ENCODE results near the gene MOK.

MOK gene

DNA sequence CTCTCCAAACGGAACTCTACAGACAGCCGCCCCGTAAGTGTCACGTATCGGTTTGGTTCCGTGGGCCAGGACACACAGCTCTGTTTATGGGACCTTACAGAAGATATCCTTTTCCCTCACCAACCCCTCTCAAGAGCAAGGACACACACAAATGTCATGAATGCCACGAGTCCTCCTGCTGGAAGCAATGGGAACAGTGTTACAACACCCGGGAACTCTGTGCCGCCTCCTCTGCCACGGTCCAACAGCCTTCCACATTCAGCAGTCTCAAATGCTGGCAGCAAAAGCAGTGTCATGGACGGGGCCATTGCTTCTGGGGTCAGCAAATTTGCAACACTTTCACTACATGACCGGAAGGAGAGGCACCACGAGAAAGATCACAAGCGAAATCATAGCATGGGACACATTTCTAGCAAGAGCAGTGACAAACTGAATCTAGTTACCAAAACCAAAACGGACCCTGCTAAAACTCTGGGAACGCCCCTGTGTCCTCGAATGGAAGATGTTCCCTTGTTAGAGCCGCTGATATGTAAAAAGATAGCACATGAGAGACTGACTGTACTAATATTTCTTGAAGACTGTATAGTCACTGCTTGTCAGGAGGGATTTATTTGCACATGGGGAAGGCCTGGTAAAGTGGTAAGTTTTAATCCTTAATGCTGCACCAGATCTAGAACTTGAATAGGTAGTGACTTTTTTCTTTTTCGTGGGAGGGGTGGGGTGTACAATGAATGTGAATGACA is 95.6 kb downstream of the MOK start:
- no peak for DNase-seq (ENCODE audit: extremely low read depth in 1 of 2, low read depth in 1 of 2)

DNA sequence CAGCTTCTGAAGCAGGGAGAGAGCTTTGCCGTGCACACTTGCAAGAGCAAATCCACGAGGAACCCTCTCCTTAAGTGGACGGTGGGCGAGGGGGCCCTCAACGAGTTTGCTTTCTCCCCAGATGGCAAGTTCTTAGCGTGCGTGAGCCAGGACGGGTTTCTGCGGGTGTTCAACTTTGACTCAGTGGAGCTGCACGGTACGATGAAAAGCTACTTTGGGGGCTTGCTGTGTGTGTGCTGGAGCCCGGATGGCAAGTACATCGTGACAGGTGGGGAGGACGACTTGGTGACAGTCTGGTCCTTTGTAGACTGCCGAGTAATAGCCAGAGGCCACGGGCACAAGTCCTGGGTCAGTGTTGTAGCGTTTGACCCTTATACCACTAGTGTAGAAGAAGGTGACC is 96.2 kb downstream of the MOK start:
- DNase-seq (ENCODE audit: extremely low read depth in 1 of 2, low read depth in 1 of 2), result no peak

DNA sequence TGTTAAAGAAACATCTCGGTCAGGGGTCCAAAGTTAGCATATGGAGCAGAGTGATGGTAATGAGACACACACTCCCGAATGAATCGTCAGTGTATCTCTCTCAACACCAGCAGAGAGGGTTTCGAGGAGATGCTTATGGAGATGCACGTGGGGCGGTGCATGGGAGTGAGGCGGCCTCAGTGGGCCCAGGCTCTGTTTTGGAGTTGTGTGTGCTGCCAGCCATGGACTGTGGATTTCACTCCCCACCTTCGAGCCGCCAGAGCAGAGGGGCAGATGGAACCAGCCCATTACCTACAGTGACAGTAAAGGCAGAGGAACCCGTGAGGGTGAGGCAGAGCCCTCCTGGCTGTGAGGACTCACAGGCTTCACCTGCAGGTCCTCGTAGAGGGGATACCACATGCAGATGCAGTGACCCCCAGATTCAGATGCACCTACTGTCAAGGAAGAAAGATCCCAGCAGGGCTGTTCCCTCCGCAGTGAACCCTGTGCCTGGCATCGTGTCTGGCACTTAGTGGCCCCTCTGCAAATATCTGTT is 97.1 kb downstream of the MOK start:
- no peak for DNase-seq (ENCODE audit: extremely low read depth in 1 of 2, low read depth in 1 of 2)

DNA sequence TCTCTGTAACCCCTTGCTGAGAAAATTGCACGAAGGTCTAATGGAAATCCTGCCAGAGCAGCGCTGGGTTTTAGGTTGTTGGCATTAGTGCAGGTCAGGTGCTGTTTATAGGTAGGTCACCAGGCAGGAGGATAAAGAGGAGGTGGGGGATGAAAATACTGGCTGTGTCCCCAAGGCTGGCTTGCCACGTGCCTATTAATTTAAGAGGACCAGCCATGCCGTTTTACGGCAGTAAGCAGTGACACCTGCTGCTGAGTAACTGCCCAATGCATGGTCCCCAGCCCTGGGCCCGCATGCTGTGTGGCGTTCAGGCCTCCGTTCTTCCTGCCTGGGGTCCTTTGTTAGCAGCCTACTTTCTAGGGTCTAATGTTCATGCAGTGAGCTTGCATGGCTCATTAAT is 98.0 kb downstream of the MOK start:
- no peak for DNase-seq (ENCODE audit: extremely low read depth in 1 of 2, low read depth in 1 of 2)

DNA sequence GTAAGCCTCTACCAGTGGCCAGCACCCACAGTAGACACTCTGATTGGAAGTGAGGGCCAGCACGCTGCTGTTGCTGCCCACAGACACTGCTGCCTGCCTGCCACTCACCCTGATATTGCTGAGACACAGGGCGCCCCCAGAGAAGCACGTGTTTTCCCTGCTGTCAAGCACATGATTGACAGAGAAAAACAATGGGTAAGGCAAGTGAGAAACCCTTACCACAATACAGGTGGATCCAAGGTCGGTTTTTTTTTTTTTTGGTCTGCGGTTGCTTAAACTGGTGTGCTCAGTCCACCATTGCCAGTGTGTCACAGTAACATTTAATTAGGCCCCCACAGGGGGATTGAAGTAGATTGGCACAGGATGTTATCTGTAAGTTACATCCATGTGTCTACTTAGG is 99.4 kb downstream of the MOK start:
- DNase-seq (ENCODE audit: extremely low read depth in 1 of 2, low read depth in 1 of 2), result no peak

DNA sequence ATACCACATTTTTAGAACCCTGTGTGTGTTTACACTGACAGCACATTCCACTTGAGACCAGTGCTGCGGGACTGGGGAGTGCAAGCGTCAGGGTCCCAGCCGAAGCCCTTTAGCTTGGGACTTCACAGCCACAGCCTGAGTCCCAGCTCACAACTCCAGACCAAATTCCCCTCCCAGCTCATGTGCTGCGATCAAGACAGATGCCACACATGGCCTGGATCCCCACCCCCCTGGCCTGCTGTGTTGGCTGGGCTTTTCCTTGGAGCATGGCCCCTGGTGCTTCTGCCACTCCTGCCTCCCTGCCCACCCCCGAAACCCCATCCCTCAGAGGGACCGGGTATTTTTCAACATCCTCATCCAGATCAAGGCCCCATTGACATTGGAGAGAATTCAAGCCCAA is 101.6 kb downstream of the MOK start:
- DNase-seq (ENCODE audit: extremely low read depth in 1 of 2, low read depth in 1 of 2), result no peak

DNA sequence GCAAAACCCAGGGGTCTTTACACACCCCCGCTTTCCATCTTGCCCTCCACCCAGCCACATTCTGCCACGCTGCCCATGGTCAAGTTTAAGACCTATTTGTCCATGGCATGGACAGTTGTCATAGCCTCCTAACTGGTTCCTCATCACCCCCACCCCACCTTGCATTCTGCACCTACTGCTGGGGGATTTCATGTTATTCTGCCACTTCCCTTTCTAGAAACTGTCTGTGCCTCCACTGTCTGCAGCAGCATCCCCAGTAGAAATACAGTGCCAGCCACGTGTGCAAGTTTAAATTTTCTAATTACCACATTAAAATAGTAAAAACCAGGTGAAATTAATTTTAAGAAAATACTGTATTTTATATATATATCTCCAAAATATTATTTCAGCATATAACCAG is 102.0 kb downstream of the MOK start:
- no peak for DNase-seq (ENCODE audit: extremely low read depth in 1 of 2, low read depth in 1 of 2)

DNA sequence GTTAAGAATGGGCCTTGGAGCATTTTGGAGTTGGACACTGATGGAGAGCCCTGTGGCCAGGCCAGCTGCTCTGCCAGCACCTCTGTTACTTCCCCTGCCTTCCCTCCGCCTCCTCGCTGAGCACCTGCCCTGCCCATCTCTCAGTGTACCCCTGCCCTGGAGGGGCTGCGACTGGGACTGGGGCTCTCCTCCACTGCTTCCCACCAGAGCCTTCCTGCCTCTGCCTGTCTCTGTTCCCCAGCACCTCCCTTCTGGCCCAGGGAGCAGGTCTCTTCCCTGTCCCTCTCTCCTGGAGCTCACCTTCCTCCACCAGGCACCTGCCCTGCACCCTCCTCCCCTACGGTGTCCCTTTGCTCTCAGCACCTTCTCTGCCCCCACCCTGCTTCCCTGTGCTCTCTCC is 103.2 kb downstream of the MOK start:
- DNase-seq (ENCODE audit: extremely low read depth in 1 of 2, low read depth in 1 of 2), result no peak

DNA sequence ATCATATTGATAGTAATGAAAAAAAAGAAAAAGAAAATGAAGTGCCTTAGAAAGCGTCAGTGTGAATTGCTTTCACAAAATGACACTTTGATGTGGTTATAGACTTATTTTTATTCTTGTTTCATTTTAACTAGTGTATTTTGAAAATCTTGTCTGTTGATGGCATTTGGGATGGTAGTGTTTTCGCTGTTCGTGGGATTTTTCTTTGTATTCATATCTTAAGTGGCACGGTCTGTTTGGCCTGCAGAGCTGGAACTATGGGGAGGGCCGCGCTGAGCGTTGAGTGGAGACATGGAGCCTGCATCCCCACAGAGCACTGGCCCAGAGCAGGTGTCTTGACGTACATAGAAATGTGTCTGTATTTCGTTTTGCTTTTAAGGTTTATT is 103.6 kb downstream of the MOK start:
- no peak for DNase-seq (ENCODE audit: extremely low read depth in 1 of 2, low read depth in 1 of 2)

DNA sequence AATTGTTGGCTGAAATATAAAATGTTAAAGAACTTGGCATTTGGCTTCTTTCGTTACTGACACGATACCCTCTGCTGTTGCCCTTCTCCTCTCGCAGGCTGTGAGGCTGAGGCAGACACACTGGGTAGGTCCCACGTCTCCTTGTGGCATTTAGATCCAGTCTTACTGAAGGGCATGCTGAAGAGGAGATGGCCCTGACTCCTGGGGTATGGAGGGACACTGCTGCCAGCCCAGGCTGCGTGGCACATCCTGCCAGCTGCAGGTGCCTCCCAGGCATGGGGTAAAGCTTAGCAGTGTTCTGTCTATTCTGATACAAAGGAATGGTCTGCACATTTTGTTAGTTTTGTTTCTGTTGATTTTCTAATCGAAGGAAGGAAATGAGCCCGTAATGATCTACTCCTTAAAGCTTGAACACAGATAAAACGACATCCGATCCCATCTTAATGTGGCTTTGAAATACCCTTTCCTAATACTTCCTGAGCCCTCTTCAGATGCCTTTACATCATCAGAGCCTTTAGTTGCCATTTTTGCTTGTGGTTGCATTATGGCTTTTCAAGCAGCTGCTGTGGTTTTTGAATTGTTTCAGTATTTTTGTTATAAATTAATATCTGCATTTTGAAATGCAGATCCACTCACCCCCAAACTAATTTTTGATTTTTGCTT is 104.1 kb downstream of the MOK start:
- DNase-seq (ENCODE audit: extremely low read depth in 1 of 2, low read depth in 1 of 2), result no peak

DNA sequence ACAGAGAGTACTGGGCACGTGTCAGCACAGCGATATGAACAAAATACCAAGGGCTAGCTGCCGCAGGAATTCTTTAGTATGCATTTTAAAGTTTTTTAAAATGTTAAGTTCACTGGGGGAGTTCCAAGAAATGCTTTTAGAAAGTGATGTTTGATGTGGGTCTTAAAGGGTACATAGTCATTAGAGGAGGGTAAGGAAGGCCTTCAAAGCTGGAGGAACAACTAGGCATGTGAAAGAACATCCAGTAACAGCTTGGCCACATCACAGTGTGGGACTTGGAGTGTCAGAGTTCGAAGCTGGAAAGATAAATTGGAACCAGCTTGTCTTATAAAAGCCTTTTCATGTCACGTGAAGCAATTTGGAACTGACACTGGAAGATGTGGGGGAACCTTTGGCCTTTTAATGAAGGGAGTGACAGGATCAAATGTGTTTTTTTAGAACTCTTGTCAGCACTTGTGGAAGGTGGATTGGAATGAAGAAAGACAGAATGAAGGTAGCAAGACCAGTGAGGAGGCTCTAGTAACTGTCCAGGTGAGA is 107.6 kb downstream of the MOK start:
- no peak for DNase-seq (ENCODE audit: extremely low read depth in 1 of 2, low read depth in 1 of 2)

DNA sequence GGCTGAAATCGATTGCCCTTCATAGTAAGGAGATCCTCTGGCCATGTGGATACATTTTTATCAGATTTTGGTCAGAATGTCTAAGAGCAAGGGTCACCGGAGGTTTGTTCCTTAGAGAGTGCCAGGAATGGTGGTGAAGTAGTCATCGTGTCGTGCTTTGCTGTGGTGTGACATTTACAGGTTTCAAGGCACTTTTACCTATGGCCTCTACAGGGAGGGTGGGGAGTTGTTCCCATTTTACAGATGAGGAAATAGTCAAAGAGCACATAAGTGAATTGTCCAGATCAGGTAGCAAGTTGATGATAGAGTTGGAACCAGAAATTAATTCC is 108.1 kb downstream of the MOK start:
- DNase-seq (ENCODE audit: extremely low read depth in 1 of 2, low read depth in 1 of 2), result no peak

DNA sequence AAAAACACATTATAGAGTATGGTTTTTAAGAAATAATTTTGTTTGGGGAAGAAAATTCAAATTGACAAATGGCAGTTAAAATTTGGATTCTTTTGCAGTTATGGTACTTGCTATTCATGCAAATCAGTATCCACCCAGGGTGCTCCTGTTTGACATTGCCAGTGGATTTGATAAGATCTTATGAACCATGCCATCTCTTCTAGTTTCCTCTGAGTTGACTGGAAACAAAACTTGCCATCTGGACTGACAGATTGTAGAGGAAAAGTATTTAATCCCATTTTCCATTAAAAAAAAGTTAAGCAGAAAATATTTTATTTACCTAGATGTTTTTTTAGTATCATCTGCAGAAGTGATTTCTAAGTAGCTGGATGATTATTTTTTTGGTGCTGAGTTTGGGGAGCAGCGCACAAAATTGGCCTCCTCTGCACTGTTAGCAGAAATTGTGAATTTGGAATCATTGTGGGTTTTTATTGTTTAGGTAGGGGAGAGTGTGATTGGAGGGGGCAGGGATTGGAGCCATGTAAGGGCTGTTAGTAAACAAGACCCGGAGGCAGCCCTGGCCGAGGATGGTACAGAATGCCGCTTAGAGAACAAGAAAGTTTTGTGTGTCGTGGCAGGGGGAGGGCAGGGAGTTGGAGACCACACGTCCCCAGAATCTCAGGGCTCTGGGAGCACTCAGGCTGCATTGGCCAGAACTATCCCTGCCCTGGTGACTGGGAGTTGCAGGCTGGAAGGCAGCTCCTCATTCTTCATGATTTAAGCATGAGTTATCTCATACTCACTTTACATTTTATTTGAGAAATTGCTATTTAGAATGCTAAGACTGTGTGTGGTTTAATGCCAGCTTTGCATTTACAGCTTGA is 108.7 kb downstream of the MOK start:
- no peak for DNase-seq (ENCODE audit: extremely low read depth in 1 of 2, low read depth in 1 of 2)

DNA sequence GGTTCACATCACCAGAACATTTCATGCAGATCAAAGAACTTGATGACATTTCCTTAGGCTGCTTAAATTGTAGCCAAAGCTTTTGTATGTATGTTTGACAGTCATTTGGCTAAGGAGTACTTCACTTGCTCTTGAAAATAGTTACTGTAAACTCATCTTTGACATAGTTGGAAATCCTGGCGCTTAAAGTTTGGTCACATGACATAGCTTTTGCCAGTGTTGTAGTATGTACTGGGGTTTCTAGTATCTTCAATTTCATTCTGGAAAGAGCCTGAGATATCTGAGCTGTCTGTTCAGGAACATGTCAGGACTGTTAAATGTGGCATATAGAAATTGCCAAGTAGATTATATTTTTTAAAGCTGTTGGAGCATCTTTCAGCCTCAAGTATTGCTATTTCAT is 109.5 kb downstream of the MOK start:
- DNase-seq (ENCODE audit: extremely low read depth in 1 of 2, low read depth in 1 of 2), result no peak

DNA sequence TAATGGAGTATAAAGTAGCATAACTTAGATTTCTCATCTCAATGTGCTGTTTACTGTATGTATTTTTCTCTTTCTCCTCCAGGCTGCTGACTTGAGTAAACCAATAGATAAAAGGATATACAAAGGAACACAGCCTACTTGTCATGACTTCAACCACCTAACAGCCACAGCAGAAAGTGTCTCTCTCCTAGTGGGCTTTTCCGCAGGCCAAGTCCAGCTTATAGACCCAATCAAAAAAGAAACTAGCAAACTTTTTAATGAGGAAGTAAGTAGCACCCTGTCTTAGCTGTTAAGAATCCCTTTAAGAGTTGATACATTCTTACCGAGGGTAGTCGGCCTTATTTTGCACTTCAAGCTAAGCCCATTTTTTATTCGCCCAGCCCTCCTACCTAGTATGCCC is 110.1 kb downstream of the MOK start:
- DNase-seq (ENCODE audit: extremely low read depth in 1 of 2, low read depth in 1 of 2), result no peak

DNA sequence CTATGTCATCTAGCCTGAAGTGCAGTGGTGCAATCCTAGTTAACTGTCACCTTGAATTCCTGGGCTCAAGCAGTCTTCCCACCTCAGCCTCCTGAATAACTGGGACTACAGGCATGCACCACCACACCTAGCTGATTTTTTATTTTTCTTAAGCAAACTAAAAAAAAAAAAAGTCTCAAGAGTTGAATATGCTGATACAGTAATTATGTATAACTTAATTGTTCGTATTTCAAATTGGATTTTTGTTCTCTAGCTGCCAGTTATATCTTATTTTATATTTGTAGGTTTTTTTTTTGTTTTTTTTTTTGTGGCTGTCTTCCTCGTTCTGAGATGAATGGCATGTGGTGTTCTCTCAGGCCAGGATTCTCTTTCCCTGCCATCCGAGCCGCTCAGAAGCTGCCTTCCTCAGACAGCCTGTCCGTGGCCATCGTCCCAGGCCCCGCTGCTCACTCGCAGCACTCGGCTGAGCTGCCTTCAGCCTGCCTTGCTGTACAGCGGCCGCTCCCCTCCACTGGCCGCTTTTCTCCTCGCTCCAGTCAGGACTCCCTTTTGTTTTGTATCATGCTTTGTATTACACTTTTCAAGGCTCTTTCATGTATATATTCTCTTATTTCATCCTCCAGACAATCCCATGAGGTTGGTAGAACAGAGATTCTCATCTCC is 112.0 kb downstream of the MOK start:
- no peak for DNase-seq (ENCODE audit: extremely low read depth in 1 of 2, low read depth in 1 of 2)

DNA sequence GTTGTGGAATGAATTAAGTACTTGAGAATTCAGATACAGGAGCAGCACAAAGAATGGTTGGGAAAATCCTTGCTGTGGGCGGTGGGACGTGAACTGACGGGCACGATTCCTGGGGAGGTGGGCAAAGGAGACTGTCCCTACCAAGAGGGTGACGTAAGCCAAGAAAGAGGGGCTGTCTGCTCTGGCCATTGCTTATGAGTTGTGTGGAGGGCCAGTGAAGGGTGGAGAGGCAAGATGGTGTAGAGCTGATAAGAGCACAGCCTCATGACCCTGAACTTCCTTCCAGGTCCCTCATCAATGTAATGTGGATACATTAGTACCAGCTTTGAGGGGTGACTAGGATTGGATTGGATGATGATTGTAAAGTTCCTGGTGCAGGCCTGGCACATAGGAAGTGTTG is 115.1 kb downstream of the MOK start:
- DNase-seq (ENCODE audit: extremely low read depth in 1 of 2, low read depth in 1 of 2), result no peak

DNA sequence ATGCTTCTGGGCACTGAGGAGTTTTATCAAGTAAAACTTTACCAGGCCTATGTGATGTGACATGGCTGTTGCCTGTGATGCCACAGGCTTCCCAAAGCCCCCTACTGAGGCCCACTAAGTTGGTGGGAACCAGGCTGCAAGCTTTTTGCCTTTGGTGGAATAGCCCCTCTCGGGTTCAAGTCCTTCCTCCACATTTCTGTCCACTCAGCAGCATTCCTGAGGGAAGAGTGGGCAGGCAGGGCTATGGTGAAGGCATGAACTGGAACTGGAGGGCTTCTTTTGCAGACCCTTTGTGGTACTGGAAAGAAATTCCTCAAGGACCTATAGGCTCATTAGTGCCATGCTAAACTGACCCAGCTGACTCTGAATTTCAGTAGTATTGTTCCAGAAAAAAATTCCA is 116.8 kb downstream of the MOK start:
- no peak for DNase-seq (ENCODE audit: extremely low read depth in 1 of 2, low read depth in 1 of 2)

DNA sequence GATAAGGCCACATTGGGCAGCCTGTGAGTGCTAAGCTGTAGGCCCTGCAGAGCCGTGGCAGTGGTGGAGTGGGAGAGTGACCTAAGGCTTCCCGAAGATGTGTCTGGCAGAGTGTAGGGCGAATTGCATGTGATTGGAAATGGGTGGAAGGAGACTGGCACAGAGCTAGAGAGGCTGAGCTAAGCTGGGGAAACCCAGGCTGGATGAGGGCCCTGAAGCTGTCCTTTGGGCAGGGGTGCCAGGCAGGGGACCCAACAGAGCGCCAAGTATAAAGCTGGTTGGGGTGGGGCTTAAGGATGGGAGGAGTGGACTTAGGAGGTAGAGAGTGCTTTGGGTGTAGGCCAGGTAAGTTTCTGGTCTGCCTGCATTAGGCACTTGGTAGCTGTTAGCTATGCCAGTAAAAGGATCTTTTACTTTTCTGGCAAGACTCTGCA is 117.4 kb downstream of the MOK start:
- no peak for DNase-seq (ENCODE audit: extremely low read depth in 1 of 2, low read depth in 1 of 2)

DNA sequence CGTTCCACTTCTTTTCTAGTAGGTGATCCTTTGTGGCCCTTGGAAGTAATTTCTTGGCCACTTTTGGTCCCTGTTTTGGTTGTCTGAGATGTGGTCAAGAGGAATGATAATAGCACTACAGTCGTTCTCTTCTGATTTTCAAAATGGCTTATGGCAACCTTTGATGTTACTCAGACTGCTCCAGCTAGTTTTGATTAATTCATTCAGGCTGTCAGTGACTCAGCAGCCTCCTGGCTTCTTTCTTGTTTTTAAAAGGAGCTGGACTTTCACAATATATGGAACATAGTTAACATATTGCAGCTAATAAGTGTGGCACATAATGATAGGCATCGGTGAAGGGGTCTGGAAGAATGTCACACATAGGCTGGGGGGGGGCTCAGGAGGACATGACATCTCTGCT is 117.9 kb downstream of the MOK start:
- DNase-seq (ENCODE audit: extremely low read depth in 1 of 2, low read depth in 1 of 2), result no peak

DNA sequence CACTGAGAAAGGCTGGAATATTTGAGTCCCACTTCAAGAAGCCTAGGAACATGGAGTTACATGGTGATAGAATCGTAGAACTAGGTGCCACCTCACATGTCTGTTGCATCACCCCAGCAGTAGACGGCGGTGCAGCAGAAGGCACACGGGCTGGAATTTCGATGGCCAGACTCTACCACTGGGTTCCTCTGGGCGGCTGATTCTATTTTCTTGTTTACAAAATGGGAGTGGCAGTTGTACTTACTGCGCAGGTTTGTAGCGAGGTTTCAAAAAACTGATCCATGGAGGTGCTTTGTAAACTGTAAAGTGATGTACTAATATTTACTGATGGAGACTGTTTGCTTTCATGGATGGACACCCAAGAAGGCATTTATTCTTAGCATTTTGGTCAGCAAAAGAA is 119.6 kb downstream of the MOK start:
- no peak for DNase-seq (ENCODE audit: extremely low read depth in 1 of 2, low read depth in 1 of 2)

All from stimulated activated CD8-positive, alpha-beta memory T cell treated with anti-CD3 and anti-CD28 coated beads, Interleukin-7, amount 100 ng/mL, for 48 hours (primary cell).